WERI-Rb-1 (cell line): Measurements from ENCODE around the gene LRRN1.
"Not testable (repeated sequence)": the region's sequence is repeated elsewhere in the genome, so short reads cannot be mapped to it uniquely, and the experiment has no call there.

Experiments
- DNase-seq: peaks from one replicate; pipeline ENCODE4 v3.0.0-alpha.2; 2020
- H3K27ac ChIP-seq: fragments of 250-450 bp; sonication (Bioruptor Pico); 2 replicates; pipeline ENCODE4 v1.5.1; 2020; ENCODE audit warnings: mild to moderate bottlenecking, moderate library complexity
- H3K27me3 ChIP-seq: fragments of 250-450 bp; sonication (Bioruptor Pico); 2 replicates; pipeline ENCODE4 v1.5.1; 2021; ENCODE audit warnings: mild to moderate bottlenecking, low read depth, moderate library complexity; ENCODE audit not compliant: insufficient read depth, severe bottlenecking
- H3K36me3 ChIP-seq: fragments of 250-450 bp; sonication (Bioruptor Pico); 2 replicates; pipeline ENCODE4 v1.5.1; 2020; ENCODE audit warnings: mild to moderate bottlenecking, moderate library complexity
- H3K4me3 ChIP-seq: 2 replicates; pipeline ENCODE4 v1.5.1; 2011; ENCODE audit warnings: low read depth, mild to moderate bottlenecking, control low read depth, low read length
- H3K9me3 ChIP-seq: fragments of 250-450 bp; sonication (Bioruptor Pico); 2 replicates; pipeline ENCODE4 v1.5.1; 2021; ENCODE audit warnings: mild to moderate bottlenecking, moderate library complexity; ENCODE audit not compliant: severe bottlenecking
- CTCF ChIP-seq: IDR thresholded peaks from 2 replicates; pipeline ENCODE4 v1.5.1; 2011; ENCODE audit warnings: low read depth, mild to moderate bottlenecking, control low read depth, inconsistent platforms, low read length

The LRRN1 gene

DNA sequence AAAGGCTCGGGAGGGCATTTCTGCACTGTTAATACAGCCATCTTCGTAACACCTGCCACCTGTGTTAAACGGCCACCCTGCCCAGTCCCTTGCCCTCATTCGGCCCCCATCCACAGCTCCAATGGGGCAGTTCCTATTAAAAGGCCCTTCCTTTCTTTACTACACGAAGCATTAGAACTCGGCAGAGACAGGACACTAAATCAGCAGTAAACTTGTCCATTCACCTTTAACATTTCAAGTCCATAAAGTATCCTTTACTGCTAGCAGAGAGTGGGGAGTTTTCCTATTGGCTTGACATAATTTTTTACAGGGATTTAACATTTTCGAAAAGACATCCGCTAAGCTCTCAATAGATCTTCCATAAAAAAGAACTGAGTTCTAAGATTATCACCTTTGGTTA is 76.3 kb downstream of the LRRN1 start:
- Histone ChIP-seq H3K9me3 (no peaks in the 10 kb centered on the region), H3K36me3 (no peaks in the 10 kb centered on the region), H3K4me3 (no peak overlapping the region), H3K27ac (no peak overlapping the region), H3K27me3 (no peaks in the 10 kb centered on the region)
- no peak for DNase-seq
- no peak for TF ChIP-seq CTCF

GRCh38 chr3:3881050-3881449 is 81.8 kb downstream of the LRRN1 start:
- TF ChIP-seq CTCF: no peak
- H3K4me3 ChIP-seq: no peak overlapping the region
- no peaks in the 10 kb centered on the region for H3K9me3 ChIP-seq
- H3K36me3 ChIP-seq: no peaks in the 10 kb centered on the region
- no peaks in the 10 kb centered on the region for H3K27me3 ChIP-seq
- H3K27ac ChIP-seq: no peak overlapping the region
- no peak for DNase-seq

GRCh38 chr3:3887311-3887710 is 88.1 kb downstream of the LRRN1 start:
- DNase-seq, H3K4me3 ChIP-seq, H3K27me3 ChIP-seq, H3K36me3 ChIP-seq, H3K27ac ChIP-seq, H3K9me3 ChIP-seq: not testable (repeated sequence)

DNA sequence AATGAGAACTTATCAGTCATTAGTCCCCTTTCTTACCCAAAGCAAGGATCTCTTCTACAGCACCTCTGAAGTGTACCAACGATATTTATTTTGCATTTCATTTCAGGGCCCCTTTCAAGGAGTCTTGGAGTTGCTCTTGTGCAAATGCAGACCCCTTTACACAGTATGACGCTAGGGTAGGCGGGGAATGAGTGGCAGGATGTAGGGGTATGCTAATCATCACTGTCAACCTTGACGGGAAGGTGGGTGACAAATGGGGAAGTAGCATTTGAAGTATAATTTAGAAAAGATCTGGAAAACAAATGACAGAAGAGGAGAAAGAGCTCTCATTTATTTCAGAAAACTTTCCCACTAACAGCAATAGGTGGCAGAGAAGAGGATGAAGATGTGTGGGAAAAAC is 94.4 kb downstream of the LRRN1 start:
- Histone ChIP-seq H3K27ac (no peak overlapping the region), H3K27me3 (no peaks in the 10 kb centered on the region), H3K36me3 (no peaks in the 10 kb centered on the region), H3K9me3 (no peaks in the 10 kb centered on the region), H3K4me3 (no peak overlapping the region)
- no peak for DNase-seq
- TF ChIP-seq CTCF: no peak
